ENCODE results near the gene CLDN24.

Gene CLDN24

DNA sequence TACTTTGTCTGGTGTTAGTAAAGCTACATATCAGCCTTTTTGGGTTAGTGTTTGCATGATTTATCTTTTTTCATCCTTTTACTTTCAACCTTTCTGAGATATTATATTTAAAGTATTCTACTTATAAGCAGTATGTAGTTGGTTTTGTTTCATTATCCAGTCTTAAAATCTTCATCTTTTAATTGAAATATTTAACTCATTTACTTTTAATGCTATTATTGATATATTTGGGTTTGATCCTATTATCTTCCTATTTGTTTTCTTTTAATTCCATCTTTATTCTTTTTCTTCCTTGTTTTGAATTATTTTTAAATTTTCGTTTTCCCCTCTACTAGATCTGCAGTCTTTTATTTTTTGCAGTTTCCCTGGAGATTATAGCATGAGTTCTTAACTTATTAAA is 46.1 kb downstream of the CLDN24 start:
- H3K36me3 ChIP-seq (ENCODE audit: insufficient read depth, low read length): peaks cover 50% of the 10 kb centered on the region

DNA sequence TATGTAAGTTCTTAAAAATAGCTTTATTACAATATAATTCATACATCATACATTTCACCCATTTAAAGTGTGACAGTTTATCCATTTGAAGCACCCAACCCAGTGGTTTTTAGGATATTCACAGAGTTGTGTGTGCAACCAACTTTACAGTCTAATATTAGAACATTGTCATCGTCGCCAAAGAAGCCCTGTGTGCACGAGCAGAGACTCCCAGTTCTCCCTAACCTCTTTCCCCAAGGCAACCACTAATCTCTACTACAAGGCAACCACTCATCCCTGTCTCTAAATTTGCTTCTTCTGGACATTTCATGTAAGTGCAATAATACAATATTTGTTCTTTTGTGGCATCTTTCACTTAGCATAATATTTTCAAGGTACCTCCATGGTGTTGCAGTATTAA is 49.8 kb downstream of the CLDN24 start:
- TF ChIP-seq POLR2AphosphoS5 (IDR thresholded peaks at IDR 0.05; ENCODE audit: borderline replicate concordance, low read depth, low read length) (no peak), FOXP2 (optimal IDR thresholded peaks at IDR 0.05; ENCODE audit: control extremely low read depth, extremely low read length, insufficient read depth) (no peak), EZH2 (IDR thresholded peaks at IDR 0.05) (no peak)
- H3K27ac ChIP-seq: no peak overlapping the region
- H3K9me3 ChIP-seq (ENCODE audit: low read depth, low read length): peaks cover 13% of the 10 kb centered on the region
- no peak overlapping the region for H3K4me3 ChIP-seq
- peaks cover 57% of the 10 kb centered on the region for H3K36me3 ChIP-seq (ENCODE audit: insufficient read depth, low read length)
- H3K9ac ChIP-seq (ENCODE audit: insufficient read length): no peak overlapping the region
- no peak for DNase-seq (ENCODE audit: low read depth, low spot score)

More for the DNA sequence above, 46.1 kb downstream of the CLDN24 start:
- H3K4me3 ChIP-seq: no peak overlapping the region
- no peak for DNase-seq (ENCODE audit: low read depth, low spot score)
- TF ChIP-seq POLR2AphosphoS5 (IDR thresholded peaks at IDR 0.05; ENCODE audit: borderline replicate concordance, low read depth, low read length) (no peak), EZH2 (IDR thresholded peaks at IDR 0.05) (no peak)
- H3K9ac ChIP-seq (ENCODE audit: insufficient read length): no peak overlapping the region
- no peak overlapping the region for H3K27ac ChIP-seq
- H3K9me3 ChIP-seq (ENCODE audit: low read depth, low read length): peaks cover 13% of the 10 kb centered on the region

All from SK-N-MC (cell line).